Measurements from ENCODE around the gene CCDC170.

Gene CCDC170

GRCh38 chr6:151658091-151658490, 164.3 kb downstream of the CCDC170 start:
- POLR2A ChIA-PET = no interaction called here

GRCh38 chr6:151659212-151659611, 165.4 kb downstream of the CCDC170 start:
- ChIA-PET CTCF (no interaction called here), POLR2A (no interaction called here)
- no peak for TF ChIP-seq CTCF (IDR thresholded peaks at IDR 0.05; ENCODE audit: control extremely low read depth, extremely low read depth, low read depth, missing control alignments)
- DNase-seq (ENCODE audit: extremely low spot score) = no peak

More at GRCh38 chr6:151658091-151658490, 164.3 kb downstream of the CCDC170 start:
- no peak for TF ChIP-seq CTCF (IDR thresholded peaks at IDR 0.05; ENCODE audit: control extremely low read depth, extremely low read depth, low read depth, missing control alignments)
- no peak for DNase-seq (ENCODE audit: extremely low spot score)
- CTCF ChIA-PET = no interaction called here

- no peak for TF ChIP-seq CTCF (IDR thresholded peaks at IDR 0.05; ENCODE audit: control extremely low read depth, extremely low read depth, low read depth, missing control alignments)
- ChIA-PET CTCF (interaction anchor here (2.5 kb wide), 1 partner anchor 14 kb away, joined by 7 read pairs; no protein-coding TSS in a partner anchor), POLR2A (no interaction called here)
- DNase-seq (ENCODE audit: extremely low spot score) = no peak
Observed at GRCh38 chr6:151661509-151661908, 167.7 kb downstream of the CCDC170 start.

- DNase-seq (ENCODE audit: extremely low spot score) = no peak
- CTCF ChIA-PET = interaction anchor here (2.5 kb wide), 1 partner anchor 14 kb away, joined by 7 read pairs; no protein-coding TSS in a partner anchor
- TF ChIP-seq CTCF (IDR thresholded peaks at IDR 0.05; ENCODE audit: control extremely low read depth, extremely low read depth, low read depth, missing control alignments) = no peak
- POLR2A ChIA-PET = no interaction called here
Observed at GRCh38 chr6:151661928-151662327, 168.1 kb downstream of the CCDC170 start.

- no peak for DNase-seq (ENCODE audit: extremely low spot score)
- ChIA-PET CTCF (interaction anchor here (1.0 to 2.5 kb wide), 3 partner anchors 9 to 604 kb away, joined by 3 to 7 read pairs (median 3); no protein-coding TSS in a partner anchor), POLR2A (no interaction called here)
- no peak for TF ChIP-seq CTCF (IDR thresholded peaks at IDR 0.05; ENCODE audit: control extremely low read depth, extremely low read depth, low read depth, missing control alignments)
Observed at GRCh38 chr6:151663559-151663958, 169.7 kb downstream of the CCDC170 start.

GRCh38 chr6:151664390-151664789, 170.6 kb downstream of the CCDC170 start:
- TF ChIP-seq CTCF (IDR thresholded peaks at IDR 0.05; ENCODE audit: control extremely low read depth, extremely low read depth, low read depth, missing control alignments) = no peak
- ChIA-PET CTCF (interaction anchor here (1.7 kb wide), 1 partner anchor 12 kb away, joined by 5 read pairs; no protein-coding TSS in a partner anchor), POLR2A (no interaction called here)
- DNase-seq (ENCODE audit: extremely low spot score) = no peak

Data from GM10248 (cell line).